A549 (cell line): ENCODE measurements around the gene NNT. TPM values are rescaled to one million over a fixed set of nuclear protein-coding genes. Genes with fewer than 3 reads are reported as not detected.

Experiments used
- ATAC-seq, 2 experiments: fragments of 200-7000 bp in 1 of 2; fragments of >200 bp in 1 of 2; cut with Nextera tagmentation in 1 of 2; cut with Tn5 transposase in 1 of 2; 3 replicates each; pipeline versions ENCODE4 v1.8.0 to v1.9.1; 2018 to 2020; ENCODE audit warnings: mild to moderate bottlenecking in 1 of 2, moderate library complexity in 1 of 2
- CTCF ChIA-PET: fragments of 300-600 bp; sonication (Branson Sonifier 250); formaldehyde crosslinking; extraction: SDS; loops from one replicate; lab custom pipeline; 2021; ENCODE audit warnings: antibody characterized with exemption, inconsistent platforms; lab: Yijun Ruan, JAX
- POLR2A ChIA-PET: fragments of 350-600 bp; formaldehyde crosslinking; extraction: SDS; loops from one replicate; lab custom pipeline; 2021; ENCODE audit warnings: antibody characterized with exemption, inconsistent platforms; lab: Yijun Ruan, JAX
- DNase-seq, 2 experiments: peaks; one replicate each; pipeline versions ENCODE4 v3.0.0 to v3.0.0-alpha.2; 2011 to 2016; ENCODE audit warnings: low read depth in 1 of 2, low spot score in 1 of 2
- FAIRE-seq: peaks from 2 replicates; lab custom pipeline; 2011; peaks lifted over from hg19 to GRCh38; lab: Jason Lieb, UNC
- H3K27ac ChIP-seq, 2 experiments: fragments of >200 bp; sonication (Bioruptor Twin); formaldehyde crosslinking; 3 replicates each; pipeline ENCODE4 v1.5.1; 2016 to 2017
- H3K4me1 ChIP-seq: fragments of >200 bp; sonication (Bioruptor Twin); formaldehyde crosslinking; 3 replicates; pipeline ENCODE4 v1.6.1; 2016
- H3K4me2 ChIP-seq: fragments of >200 bp; sonication (Bioruptor Twin); formaldehyde crosslinking; 3 replicates; pipeline ENCODE4 v1.6.1; 2016
- H3K4me3 ChIP-seq: fragments of >200 bp; sonication (Bioruptor Twin); formaldehyde crosslinking; 3 replicates; pipeline ENCODE4 v1.5.1; 2016
- H3K9me3 ChIP-seq: fragments of >200 bp; sonication (Bioruptor Twin); formaldehyde crosslinking; 3 replicates; pipeline ENCODE4 v1.6.1; 2016
- BHLHE40 ChIP-seq: IDR thresholded peaks from 2 replicates; pipeline ENCODE4 v1.6.1; 2012; ENCODE audit warnings: low read depth, low read length, inconsistent platforms
- CEBPB ChIP-seq, 2 experiments: fragments of >200 bp in 1 of 2; sonication (Bioruptor Twin) in 1 of 2; formaldehyde crosslinking in 1 of 2; IDR thresholded peaks; 2 replicates each; pipeline ENCODE4 v1.6.1; 2012 to 2016
- CHD2 ChIP-seq: fragments of 150-350 bp; IDR thresholded peaks from 2 replicates; pipeline ENCODE4 v1.6.1; 2014; ENCODE audit warnings: low read length; ENCODE audit not compliant: partially characterized antibody
- CHD4 ChIP-seq: fragments of 200-600 bp; sonication (generic); IDR thresholded peaks from 2 replicates; pipeline ENCODE4 v1.6.1; 2016; ENCODE audit warnings: antibody characterized with exemption, mild to moderate bottlenecking, borderline replicate concordance
- EHF ChIP-seq: fragments of 250-450 bp; sonication (Bioruptor Pico); IDR thresholded peaks from 2 replicates; pipeline ENCODE4 v1.5.0; 2020; ENCODE audit warnings: mild to moderate bottlenecking
- FOSB ChIP-seq: fragments of 250-450 bp; sonication (Bioruptor Pico); IDR thresholded peaks from 2 replicates; pipeline ENCODE4 v1.5.0; 2020; ENCODE audit warnings: mild to moderate bottlenecking, moderate library complexity
- HDAC2 ChIP-seq: fragments of 200-600 bp; sonication (generic); IDR thresholded peaks from 2 replicates; pipeline ENCODE4 v1.6.1; 2016
- HEYL ChIP-seq: fragments of 250-450 bp; sonication (Bioruptor Pico); IDR thresholded peaks from 2 replicates; pipeline ENCODE4 v1.8.0; 2021; ENCODE audit warnings: mild to moderate bottlenecking, moderate library complexity
- JUN ChIP-seq, 2 experiments: fragments of >200 bp; sonication (Bioruptor Twin); formaldehyde crosslinking; IDR thresholded peaks; 2 replicates in 1 of 2; 3 replicates in 1 of 2; pipeline ENCODE4 v1.6.1; 2016 to 2017
- KDM1A ChIP-seq: fragments of 200-600 bp; sonication (generic); IDR thresholded peaks from 2 replicates; pipeline ENCODE4 v1.6.1; 2016; ENCODE audit warnings: low read depth, mild to moderate bottlenecking
- MYC ChIP-seq: IDR thresholded peaks from 2 replicates; pipeline ENCODE4 v1.6.1; 2012; ENCODE audit warnings: mild to moderate bottlenecking, inconsistent platforms, low read length, improper control_type of control experiment, borderline replicate concordance
- NFE2L2 ChIP-seq: fragments of 150-350 bp; conservative IDR thresholded peaks from 2 replicates; pipeline ENCODE4 v1.6.1; 2014; ENCODE audit warnings: low read length
- PHF8 ChIP-seq: fragments of 200-600 bp; sonication (generic); IDR thresholded peaks from 2 replicates; pipeline ENCODE4 v1.6.1; 2016; ENCODE audit warnings: low read depth, mild to moderate bottlenecking, antibody characterized with exemption, moderate library complexity, borderline replicate concordance
- RARB ChIP-seq: fragments of 250-450 bp; sonication (Bioruptor Pico); IDR thresholded peaks from 2 replicates; pipeline ENCODE4 v1.8.0; 2021; ENCODE audit warnings: mild to moderate bottlenecking, moderate library complexity
- SMC3 ChIP-seq: fragments of >200 bp; sonication (Bioruptor Twin); formaldehyde crosslinking; IDR thresholded peaks from 3 replicates; pipeline ENCODE4 v1.6.1; 2018; ENCODE audit warnings: inconsistent platforms
- TFCP2L1 ChIP-seq: fragments of 250-450 bp; sonication (Bioruptor Pico); IDR thresholded peaks from 2 replicates; pipeline ENCODE4 v1.5.0; 2021; ENCODE audit warnings: mild to moderate bottlenecking
- TP53 ChIP-seq: fragments of 250-450 bp; sonication (Bioruptor Pico); IDR thresholded peaks from 2 replicates; pipeline ENCODE4 v1.5.0; 2021; ENCODE audit warnings: mild to moderate bottlenecking, moderate library complexity
- WGBS: methylation state at CpG from one replicate; pipeline ENCODE4 v1.1.6; 2017; ENCODE audit errors: missing lambda C conversion rate; 5-methylcytosine and 5-hydroxymethylcytosine counted together
- polyA plus RNA-seq, 4 experiments: library from polyadenylated mRNA; depleted of rRNA in 3 of 4; stranded (reverse); fragments of >200 nt; fragmentation: RNase III in 1 of 4; extraction: RNeasy Plus Mini Kit Qiagen cat#74134 plus additional on column Dnase treatment in 1 of 4; gene quantifications; 2 replicates in 3 of 4; 3 replicates in 1 of 4; pipeline ENCODE4 v1.2.3, GENCODE V29; 2011 to 2017
- TF ChIP-seq, protein P1 (sequence below): fragments of >200 bp; sonication (Bioruptor Twin); formaldehyde crosslinking; IDR thresholded peaks from 3 replicates; pipeline ENCODE4 v1.5.1; 2016
- TF ChIP-seq, protein P2 (sequence below): fragments of 200-600 bp; sonication (generic); IDR thresholded peaks from 2 replicates; pipeline ENCODE4 v1.6.1; 2016; ENCODE audit warnings: antibody characterized with exemption, mild to moderate bottlenecking, moderate library complexity
- TF ChIP-seq, protein P3 (sequence below): fragments of 150-350 bp; IDR thresholded peaks from 2 replicates; pipeline ENCODE4 v1.6.1; 2014; ENCODE audit warnings: low read depth, mild to moderate bottlenecking, low read length
- TF ChIP-seq, protein P4 (sequence below): IDR thresholded peaks from 2 replicates; pipeline ENCODE4 v1.6.1; 2012; ENCODE audit warnings: low read depth, borderline replicate concordance
- TF ChIP-seq, protein P5 (sequence below): fragments of 250-450 bp; sonication (Bioruptor Pico); IDR thresholded peaks from 2 replicates; pipeline ENCODE4 v1.5.0; 2020; ENCODE audit warnings: low read depth, mild to moderate bottlenecking, moderate library complexity

The NNT gene
- polyA plus RNA-seq, 2 of the 4 experiments (the other 2 are of a cell fraction) = 15.2 to 35.5 TPM

DNA sequence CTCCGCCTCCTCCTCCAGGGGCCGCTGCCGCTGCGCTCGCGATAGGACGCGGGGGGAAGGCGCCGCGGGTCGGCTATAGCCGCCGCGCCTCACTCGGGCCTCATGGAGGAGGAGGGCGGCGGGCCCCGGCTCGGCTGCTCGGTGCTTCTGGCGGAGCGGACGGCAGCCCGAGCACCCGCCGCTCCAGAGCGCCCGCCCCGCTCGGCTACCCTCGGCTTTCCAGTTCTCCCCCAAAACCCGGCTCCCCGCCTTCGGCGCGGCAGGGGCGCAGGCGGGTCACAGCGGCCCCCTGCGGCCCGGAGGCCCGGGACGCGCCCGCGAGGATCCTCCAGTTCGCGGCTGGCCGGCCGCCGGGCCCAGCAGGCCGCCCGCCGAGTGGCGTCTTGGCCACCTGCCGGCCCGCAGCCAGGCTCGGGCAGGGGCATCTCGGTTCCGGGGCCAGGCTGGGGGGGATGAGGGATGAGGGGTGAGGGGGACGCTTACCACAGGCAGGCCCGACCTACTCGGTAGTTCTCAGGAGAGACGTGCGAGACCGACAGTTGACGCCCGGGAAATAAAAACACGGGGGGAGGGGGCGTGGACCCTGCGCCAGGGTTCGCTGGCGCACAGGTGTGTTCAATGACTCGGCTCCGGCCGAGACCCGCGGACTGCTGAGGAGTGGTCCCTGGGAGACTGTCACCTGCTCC is 46.0 kb upstream of the NNT start, which contains the start of gene PAIP1 (continued):
- peak; percentile 71; the same call in 1 of the 2 replicates for TF ChIP-seq MYC
- peak; percentile 43 for TF ChIP-seq CHD2
- TF ChIP-seq, protein P1, sequence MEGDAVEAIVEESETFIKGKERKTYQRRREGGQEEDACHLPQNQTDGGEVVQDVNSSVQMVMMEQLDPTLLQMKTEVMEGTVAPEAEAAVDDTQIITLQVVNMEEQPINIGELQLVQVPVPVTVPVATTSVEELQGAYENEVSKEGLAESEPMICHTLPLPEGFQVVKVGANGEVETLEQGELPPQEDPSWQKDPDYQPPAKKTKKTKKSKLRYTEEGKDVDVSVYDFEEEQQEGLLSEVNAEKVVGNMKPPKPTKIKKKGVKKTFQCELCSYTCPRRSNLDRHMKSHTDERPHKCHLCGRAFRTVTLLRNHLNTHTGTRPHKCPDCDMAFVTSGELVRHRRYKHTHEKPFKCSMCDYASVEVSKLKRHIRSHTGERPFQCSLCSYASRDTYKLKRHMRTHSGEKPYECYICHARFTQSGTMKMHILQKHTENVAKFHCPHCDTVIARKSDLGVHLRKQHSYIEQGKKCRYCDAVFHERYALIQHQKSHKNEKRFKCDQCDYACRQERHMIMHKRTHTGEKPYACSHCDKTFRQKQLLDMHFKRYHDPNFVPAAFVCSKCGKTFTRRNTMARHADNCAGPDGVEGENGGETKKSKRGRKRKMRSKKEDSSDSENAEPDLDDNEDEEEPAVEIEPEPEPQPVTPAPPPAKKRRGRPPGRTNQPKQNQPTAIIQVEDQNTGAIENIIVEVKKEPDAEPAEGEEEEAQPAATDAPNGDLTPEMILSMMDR = peak; percentile 88
- no peak for TF ChIP-seq NFE2L2
- TF ChIP-seq TP53 (CRISPR knock-in tag) = peak; percentile 13; the same call in 1 of the 2 replicates
- TF ChIP-seq, protein P2, sequence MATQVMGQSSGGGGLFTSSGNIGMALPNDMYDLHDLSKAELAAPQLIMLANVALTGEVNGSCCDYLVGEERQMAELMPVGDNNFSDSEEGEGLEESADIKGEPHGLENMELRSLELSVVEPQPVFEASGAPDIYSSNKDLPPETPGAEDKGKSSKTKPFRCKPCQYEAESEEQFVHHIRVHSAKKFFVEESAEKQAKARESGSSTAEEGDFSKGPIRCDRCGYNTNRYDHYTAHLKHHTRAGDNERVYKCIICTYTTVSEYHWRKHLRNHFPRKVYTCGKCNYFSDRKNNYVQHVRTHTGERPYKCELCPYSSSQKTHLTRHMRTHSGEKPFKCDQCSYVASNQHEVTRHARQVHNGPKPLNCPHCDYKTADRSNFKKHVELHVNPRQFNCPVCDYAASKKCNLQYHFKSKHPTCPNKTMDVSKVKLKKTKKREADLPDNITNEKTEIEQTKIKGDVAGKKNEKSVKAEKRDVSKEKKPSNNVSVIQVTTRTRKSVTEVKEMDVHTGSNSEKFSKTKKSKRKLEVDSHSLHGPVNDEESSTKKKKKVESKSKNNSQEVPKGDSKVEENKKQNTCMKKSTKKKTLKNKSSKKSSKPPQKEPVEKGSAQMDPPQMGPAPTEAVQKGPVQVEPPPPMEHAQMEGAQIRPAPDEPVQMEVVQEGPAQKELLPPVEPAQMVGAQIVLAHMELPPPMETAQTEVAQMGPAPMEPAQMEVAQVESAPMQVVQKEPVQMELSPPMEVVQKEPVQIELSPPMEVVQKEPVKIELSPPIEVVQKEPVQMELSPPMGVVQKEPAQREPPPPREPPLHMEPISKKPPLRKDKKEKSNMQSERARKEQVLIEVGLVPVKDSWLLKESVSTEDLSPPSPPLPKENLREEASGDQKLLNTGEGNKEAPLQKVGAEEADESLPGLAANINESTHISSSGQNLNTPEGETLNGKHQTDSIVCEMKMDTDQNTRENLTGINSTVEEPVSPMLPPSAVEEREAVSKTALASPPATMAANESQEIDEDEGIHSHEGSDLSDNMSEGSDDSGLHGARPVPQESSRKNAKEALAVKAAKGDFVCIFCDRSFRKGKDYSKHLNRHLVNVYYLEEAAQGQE = peak; percentile 59
- TF ChIP-seq TFCP2L1 (CRISPR knock-in tag) = no peak
- TF ChIP-seq, protein P3, sequence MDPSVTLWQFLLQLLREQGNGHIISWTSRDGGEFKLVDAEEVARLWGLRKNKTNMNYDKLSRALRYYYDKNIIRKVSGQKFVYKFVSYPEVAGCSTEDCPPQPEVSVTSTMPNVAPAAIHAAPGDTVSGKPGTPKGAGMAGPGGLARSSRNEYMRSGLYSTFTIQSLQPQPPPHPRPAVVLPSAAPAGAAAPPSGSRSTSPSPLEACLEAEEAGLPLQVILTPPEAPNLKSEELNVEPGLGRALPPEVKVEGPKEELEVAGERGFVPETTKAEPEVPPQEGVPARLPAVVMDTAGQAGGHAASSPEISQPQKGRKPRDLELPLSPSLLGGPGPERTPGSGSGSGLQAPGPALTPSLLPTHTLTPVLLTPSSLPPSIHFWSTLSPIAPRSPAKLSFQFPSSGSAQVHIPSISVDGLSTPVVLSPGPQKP = no peak
- TF ChIP-seq CEBPB (IDR thresholded peaks at IDR 0.05) = no peak
- TF ChIP-seq PHF8 = peak; percentile 82
- peak; percentile 59 to 93; a peak in 4 of 5 replicates for TF ChIP-seq JUN (IDR thresholded peaks at IDR 0.05)

DNA sequence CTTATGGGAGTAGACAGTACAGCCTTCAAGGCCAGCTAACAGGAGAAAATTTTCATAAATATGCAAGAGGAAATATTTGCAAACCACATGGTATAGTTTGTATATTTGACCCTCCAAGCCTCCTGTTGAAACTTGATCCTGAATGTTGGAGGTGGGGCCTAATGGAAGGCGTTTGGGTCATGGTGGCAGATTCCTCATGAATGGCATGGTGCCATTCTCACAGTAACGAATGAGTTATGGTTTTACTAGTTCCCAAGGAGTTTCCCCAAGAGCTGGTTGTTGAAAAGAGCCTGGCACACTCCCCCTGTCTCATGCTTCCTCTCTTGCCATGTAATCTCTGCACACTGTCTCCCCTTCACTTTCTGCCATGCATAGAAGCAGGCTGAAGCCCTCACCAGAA is 42.9 kb upstream of the NNT start:
- no peak overlapping the region for H3K4me3 ChIP-seq
- peaks cover 4% of the 10 kb centered on the region; the same call in 2 of the 3 replicates for H3K4me1 ChIP-seq
- POLR2A ChIA-PET = no interaction called here
- no peak for TF ChIP-seq CHD4
- no peak for TF ChIP-seq FOSB
- no peak for TF ChIP-seq HDAC2
- TF ChIP-seq, protein P4, sequence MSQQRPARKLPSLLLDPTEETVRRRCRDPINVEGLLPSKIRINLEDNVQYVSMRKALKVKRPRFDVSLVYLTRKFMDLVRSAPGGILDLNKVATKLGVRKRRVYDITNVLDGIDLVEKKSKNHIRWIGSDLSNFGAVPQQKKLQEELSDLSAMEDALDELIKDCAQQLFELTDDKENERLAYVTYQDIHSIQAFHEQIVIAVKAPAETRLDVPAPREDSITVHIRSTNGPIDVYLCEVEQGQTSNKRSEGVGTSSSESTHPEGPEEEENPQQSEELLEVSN = no peak
- no peak for TF ChIP-seq KDM1A
- no peak for TF ChIP-seq SMC3
- no peak for TF ChIP-seq TP53 (CRISPR knock-in tag)
- TF ChIP-seq BHLHE40 = no peak
- TF ChIP-seq PHF8 = no peak
- no peak for TF ChIP-seq RARB
- no peak for TF ChIP-seq JUN (IDR thresholded peaks at IDR 0.05)
- no peak for TF ChIP-seq EHF (CRISPR knock-in tag)
- no peak for TF ChIP-seq HEYL
- TF ChIP-seq, protein P5, sequence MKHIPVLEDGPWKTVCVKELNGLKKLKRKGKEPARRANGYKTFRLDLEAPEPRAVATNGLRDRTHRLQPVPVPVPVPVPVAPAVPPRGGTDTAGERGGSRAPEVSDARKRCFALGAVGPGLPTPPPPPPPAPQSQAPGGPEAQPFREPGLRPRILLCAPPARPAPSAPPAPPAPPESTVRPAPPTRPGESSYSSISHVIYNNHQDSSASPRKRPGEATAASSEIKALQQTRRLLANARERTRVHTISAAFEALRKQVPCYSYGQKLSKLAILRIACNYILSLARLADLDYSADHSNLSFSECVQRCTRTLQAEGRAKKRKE (CRISPR knock-in tag) = no peak
- no peak for FAIRE-seq
- no peak overlapping the region for H3K4me2 ChIP-seq
- no peak overlapping the region for H3K27ac ChIP-seq
- WGBS = 12% methylated on average over 2 of the region's 2 CpGs
- no peak for DNase-seq
- CTCF ChIA-PET = interaction anchor here (0.9 to 1.5 kb wide), 4 partner anchors 16 to 76 kb away, joined by 3 read pairs; partner anchors contain the start of gene TMEM267
- no peak for ATAC-seq
- H3K9me3 ChIP-seq = no peaks in the 10 kb centered on the region
